Measurements from ENCODE around the gene NCF4.

Gene NCF4

GRCh38 chr22:36831206-36831605 is 29.6 kb upstream of the NCF4 start:
- DNase-seq, result no peak
- Histone ChIP-seq H2AFZ (ENCODE audit: low read length) (no peak overlapping the region), H3F3A (ENCODE audit: insufficient read depth, low read length) (no peaks in the 10 kb centered on the region), H3K4me2 (ENCODE audit: low read depth, low read length) (no peak overlapping the region), H3K36me3 (replicated peaks; ENCODE audit: insufficient read depth, low read length) (no peaks in the 10 kb centered on the region), H3K4me3 (ENCODE audit: low read length) (no peak overlapping the region), H3K79me2 (ENCODE audit: low read length) (no peaks in the 10 kb centered on the region), H3K9ac (ENCODE audit: low read length) (no peak overlapping the region), H3K9me2 (replicated peaks; ENCODE audit: insufficient read depth, low read length) (no peaks in the 10 kb centered on the region), H4K20me1 (ENCODE audit: insufficient read depth, low read length) (no peaks in the 10 kb centered on the region), H3K27ac (ENCODE audit: low read length) (no peak overlapping the region), H3K4me1 (ENCODE audit: low read length) (no peaks in the 10 kb centered on the region), H3K27me3 (replicated peaks; ENCODE audit: insufficient read depth, low read length) (no peaks in the 10 kb centered on the region), H3K9me3 (replicated peaks; ENCODE audit: insufficient read depth, low read length) (no peaks in the 10 kb centered on the region)
- TF ChIP-seq EZH2phosphoT487 (IDR thresholded peaks at IDR 0.05; ENCODE audit: low read length), result no peak
- TF ChIP-seq CTCF (IDR thresholded peaks at IDR 0.05; ENCODE audit: low read length), result no peak
- no peak for TF ChIP-seq EZH2 (optimal IDR thresholded peaks at IDR 0.05; ENCODE audit: low read depth, low read length)

GRCh38 chr22:36831717-36832116 is 29.1 kb upstream of the NCF4 start:
- Histone ChIP-seq H3K4me3 (ENCODE audit: low read length) (no peak overlapping the region), H3K36me3 (replicated peaks; ENCODE audit: insufficient read depth, low read length) (no peaks in the 10 kb centered on the region), H3K9me3 (replicated peaks; ENCODE audit: insufficient read depth, low read length) (no peaks in the 10 kb centered on the region), H3F3A (ENCODE audit: insufficient read depth, low read length) (no peaks in the 10 kb centered on the region), H2AFZ (ENCODE audit: low read length) (no peak overlapping the region), H3K9me2 (replicated peaks; ENCODE audit: insufficient read depth, low read length) (no peaks in the 10 kb centered on the region), H4K20me1 (ENCODE audit: insufficient read depth, low read length) (no peaks in the 10 kb centered on the region), H3K4me1 (ENCODE audit: low read length) (no peaks in the 10 kb centered on the region), H3K79me2 (ENCODE audit: low read length) (no peaks in the 10 kb centered on the region), H3K9ac (ENCODE audit: low read length) (no peak overlapping the region), H3K27me3 (replicated peaks; ENCODE audit: insufficient read depth, low read length) (no peaks in the 10 kb centered on the region), H3K4me2 (ENCODE audit: low read depth, low read length) (no peak overlapping the region), H3K27ac (ENCODE audit: low read length) (no peak overlapping the region)
- no peak for DNase-seq
- TF ChIP-seq CTCF (IDR thresholded peaks at IDR 0.05; ENCODE audit: low read length) (no peak), EZH2 (optimal IDR thresholded peaks at IDR 0.05; ENCODE audit: low read depth, low read length) (no peak), EZH2phosphoT487 (IDR thresholded peaks at IDR 0.05; ENCODE audit: low read length) (no peak)

- H3K9me2 ChIP-seq (replicated peaks; ENCODE audit: insufficient read depth, low read length), result no peaks in the 10 kb centered on the region
These were observed 27.7 kb upstream of the NCF4 start for GRCh38 chr22:36833073-36833472.

More at GRCh38 chr22:36833073-36833472, 27.7 kb upstream of the NCF4 start:
- DNase-seq, result no peak
- Histone ChIP-seq H3K9ac (ENCODE audit: low read length) (no peak overlapping the region), H2AFZ (ENCODE audit: low read length) (no peak overlapping the region), H3K36me3 (replicated peaks; ENCODE audit: insufficient read depth, low read length) (no peaks in the 10 kb centered on the region), H3K27me3 (replicated peaks; ENCODE audit: insufficient read depth, low read length) (no peaks in the 10 kb centered on the region), H3K4me1 (ENCODE audit: low read length) (no peaks in the 10 kb centered on the region), H3K4me2 (ENCODE audit: low read depth, low read length) (no peak overlapping the region), H3K79me2 (ENCODE audit: low read length) (no peaks in the 10 kb centered on the region), H3K9me3 (replicated peaks; ENCODE audit: insufficient read depth, low read length) (no peaks in the 10 kb centered on the region), H3K27ac (ENCODE audit: low read length) (no peak overlapping the region), H3F3A (ENCODE audit: insufficient read depth, low read length) (no peaks in the 10 kb centered on the region), H3K4me3 (ENCODE audit: low read length) (no peak overlapping the region), H4K20me1 (ENCODE audit: insufficient read depth, low read length) (no peaks in the 10 kb centered on the region)
- TF ChIP-seq EZH2 (optimal IDR thresholded peaks at IDR 0.05; ENCODE audit: low read depth, low read length) (no peak), EZH2phosphoT487 (IDR thresholded peaks at IDR 0.05; ENCODE audit: low read length) (no peak), CTCF (IDR thresholded peaks at IDR 0.05; ENCODE audit: low read length) (no peak)

All from MM.1S (cell line).